Activated CD4-positive, alpha-beta T cell treated with anti-CD3 and anti-CD28 coated beads for 1 hour (primary cell): ENCODE results near the gene NUAK2.
"Not testable (repeated sequence)": the region's sequence is repeated elsewhere in the genome, so short reads cannot be mapped to it uniquely, and the experiment has no call there.

Experiments
- DNase-seq: peaks from one replicate; pipeline ENCODE4 v3.0.0-alpha.2; 2020

NUAK2 gene

DNA sequence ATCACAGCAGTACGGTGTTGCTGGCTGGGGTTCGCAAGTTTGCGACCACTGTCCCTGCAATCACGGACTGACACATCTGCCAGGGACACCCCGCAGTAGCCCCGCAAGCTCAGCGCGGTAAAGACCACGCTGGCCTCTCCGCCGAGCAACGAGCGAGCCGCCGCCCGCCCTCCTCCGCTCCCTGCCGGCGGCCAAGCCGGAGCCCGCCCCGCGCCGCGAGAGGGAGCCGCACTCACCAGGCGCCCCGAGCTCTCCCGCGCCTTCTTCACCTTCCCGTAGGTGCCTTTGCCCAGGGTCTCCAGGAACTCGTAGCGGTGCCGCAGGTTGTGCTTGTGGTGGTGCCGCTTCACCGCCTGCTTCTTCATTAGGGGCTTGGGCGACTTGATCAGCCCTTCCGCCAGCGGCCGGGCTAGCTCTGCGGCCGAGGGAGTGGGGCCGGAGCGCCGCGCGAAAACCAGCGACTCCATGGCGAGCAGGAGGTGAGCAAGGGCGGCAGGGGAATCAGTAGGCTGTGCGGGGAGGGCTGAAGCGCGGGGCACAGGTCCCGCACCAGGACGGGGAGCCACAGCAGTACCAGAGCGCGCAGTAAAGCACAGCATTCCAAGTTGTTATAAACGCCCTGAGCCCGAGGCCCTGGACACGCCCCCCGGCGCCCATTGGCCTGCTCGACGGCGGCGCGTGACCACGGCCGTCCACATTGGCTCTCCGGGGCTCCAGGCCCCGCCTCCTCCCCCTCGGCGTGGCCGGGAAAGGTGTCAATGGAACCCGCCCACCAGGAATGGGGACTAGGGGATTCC, at the start of gene NUAK2:
Gene NUAK2 (minus strand): TSS at position 584 of the 797 bp plus-strand sequence. CDS start 117 bp downstream, at position 467.
- DNase-seq, result peak; percentile 75

DNA sequence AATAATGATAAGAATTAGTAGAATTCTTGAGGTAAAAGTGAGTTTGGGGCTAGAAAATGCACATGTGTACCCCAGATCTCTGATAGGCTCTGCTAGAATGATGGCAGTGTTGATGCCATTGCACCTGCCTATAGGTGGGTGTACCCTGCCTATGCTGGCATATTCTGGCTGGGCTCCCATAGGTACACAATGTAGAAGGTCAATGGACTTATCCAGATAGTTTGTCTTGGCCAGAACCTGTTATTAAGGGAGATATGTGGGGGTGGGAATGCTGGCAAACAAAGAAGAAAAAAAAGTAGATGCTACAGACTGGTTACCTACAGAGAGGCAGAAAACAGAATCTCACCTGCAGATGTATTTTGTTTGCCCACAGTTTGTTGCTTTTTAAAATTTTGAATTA, 49.2 kb upstream of the NUAK2 start:
- DNase-seq, result no peak

DNA sequence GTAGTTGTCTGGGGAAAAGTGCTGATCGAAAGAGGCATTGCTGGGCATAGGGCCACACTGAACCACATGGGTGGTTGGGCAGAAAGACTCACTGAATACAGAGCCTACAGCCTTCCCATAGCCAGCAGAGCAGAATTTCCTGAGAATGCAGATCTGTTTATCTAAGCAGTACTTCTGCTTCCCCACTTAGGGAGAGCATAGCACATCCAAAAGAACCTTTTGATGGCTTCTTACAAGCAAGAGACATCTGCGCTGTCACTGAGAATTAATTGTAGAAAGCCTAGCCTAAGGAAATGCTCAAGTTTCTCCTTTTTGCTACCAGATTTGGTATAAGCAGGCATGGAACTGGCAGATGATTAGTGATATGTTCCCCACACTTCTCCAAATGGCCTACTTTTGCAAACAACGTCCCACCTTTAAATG, 48.2 kb upstream of the NUAK2 start:
- DNase-seq, result no peak

DNA sequence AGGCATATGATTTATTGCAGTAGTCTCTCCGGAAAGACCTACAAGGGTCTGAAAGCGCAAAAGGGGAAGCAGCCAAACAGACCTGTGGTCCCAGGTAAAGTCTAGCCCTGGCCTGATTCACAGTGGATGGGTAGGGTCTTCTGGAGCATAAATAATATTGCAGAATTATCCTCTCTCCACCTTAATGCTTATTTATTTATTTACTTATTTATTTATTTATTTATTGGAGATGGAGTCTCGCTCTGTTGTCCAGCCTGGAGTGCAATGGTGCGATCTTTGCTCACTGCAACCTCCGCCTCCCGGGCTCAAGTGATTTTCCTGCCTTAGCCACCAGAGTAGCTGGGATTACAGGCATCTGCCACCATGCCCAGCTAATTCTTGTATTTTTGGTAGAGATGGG, 46.9 kb upstream of the NUAK2 start:
- DNase-seq, result no peak

DNA sequence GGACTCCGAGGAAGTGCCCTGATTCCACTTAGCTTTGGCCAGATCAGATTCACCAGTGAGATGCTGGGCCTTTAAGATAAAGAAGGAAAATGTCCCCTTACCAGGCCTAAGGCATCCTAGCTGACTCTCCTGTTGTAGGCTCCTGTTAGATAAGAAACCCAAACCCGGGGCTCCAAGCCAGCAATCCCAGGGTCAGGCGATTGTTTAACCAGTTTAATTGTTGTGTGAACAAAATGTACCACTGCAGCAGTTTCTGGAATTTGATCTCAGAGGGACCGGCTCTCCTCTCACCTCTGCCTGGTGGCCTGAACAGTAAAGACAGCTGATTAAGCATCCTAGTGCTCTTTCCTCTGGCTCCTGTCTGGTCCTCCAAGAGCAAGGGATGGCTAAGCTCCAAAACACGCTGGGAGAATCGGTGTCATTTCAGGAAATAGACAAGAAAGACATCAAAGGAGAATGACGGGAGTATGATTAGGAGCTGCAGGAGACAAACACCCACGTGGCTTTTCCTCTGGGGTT, 44.5 kb upstream of the NUAK2 start:
- no peak for DNase-seq

DNA sequence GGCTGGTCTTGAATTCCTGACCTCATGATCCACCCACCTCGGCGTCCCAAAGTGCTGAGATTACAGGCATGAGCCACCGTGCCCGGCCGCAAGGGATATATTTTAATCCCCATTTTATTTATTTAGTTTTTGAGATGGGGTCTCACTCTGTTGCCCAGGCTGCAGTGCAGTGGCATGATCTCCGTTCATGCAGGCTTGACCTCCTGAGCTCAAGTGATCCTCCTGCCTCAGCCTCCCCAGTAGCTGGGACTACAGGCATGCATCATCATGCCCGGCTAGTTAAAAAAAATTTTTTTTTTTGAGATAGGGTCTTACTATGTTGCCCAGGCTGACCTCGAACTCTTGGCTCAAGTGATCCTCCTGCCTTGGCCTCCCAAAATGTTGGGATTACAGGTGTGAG, 43.5 kb upstream of the NUAK2 start:
- DNase-seq, result not testable (repeated sequence)

DNA sequence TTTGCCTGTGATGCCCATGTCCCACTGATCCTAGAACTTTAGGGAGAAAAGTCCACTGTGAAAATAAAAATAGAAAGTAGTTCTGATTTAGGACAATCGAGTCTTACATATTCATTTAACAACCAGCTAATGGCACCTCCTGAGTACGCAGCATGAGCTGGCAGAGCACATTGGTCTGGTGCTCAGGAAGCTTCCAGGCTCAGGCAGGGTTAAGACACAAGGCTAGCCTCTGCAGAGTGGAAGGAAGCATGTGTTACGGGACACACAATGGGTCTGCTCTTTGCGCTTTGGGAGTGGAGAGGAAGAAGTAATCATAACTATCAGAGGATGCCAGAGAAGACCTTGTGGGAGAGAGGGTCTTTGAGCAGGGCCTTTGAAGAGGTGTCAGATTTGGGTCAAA, 39.3 kb upstream of the NUAK2 start:
- DNase-seq, result no peak

DNA sequence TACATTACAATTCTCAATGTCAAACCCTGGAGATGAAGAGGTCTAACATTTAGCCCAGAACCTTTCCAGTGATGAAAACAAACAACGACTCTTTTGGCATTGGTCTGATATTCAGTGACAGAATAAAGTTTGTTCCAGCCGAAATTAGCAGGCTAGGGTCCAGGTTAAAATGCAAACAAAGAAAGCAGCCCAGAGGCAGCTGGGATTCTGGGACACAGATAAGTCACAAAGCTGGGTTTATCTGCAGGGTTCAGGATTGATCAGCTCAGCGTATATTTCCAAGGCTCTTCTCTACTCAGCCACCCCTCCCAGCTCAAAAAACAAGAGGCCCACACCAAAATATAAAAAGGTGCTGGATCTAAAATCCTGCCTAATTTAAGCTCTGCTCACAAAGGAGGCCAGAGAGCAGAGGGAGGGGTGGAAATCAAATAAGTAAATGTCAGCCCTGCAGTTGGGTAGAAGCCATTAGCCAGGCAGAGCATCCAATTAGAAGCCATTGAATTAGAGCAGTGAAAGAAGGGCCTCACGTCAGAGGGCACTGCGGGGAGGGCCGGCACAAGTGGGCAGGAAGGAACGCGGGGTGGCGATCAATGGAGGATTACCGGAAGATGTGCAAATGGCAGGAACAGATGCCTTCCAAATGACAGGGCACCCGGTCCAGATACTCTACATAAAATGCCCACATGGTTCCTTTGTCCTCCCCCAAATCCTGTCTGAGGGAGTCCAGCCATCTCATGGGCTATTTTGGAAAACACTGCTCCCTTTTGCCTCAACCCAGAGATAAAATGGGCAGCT, 38.4 kb upstream of the NUAK2 start:
- DNase-seq, result no peak

DNA sequence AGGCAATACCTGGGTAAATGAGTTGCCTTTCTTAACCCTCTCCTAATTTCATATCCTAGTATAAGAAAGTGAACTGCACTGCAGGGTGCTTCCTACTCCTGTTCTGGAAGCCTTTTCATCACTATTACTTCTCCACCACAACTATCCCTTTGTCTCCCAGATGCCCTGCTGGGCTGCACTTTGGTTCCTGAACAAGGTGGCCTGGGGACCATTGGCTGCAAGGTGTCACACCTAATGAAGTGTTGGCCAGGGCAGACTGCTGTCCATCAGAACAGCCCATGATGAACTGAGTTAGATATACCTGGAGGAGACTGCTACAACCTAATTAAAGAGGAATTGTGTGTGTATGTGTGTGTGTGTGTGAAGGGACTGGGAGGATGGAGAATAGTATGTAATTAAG, 37.0 kb upstream of the NUAK2 start:
- DNase-seq, result no peak

DNA sequence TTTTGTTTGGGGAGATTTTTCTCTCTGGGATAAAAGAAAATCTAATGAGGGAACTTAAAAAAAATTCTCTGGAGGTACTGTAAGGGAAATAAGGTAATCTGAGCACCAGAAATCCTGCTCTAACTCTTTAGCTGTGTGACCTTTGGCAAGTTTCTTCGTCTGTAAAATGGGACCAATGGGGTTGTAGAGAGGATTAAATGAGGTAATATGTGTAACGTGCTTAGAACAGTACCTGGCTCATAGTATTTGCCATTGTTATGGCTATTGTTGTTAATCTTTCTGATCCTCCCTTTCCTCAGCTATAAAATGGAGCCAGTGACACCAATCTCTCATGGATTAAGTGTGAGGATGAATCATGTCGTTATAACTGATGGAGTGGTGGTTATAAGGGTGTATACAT, 36.0 kb upstream of the NUAK2 start:
- DNase-seq, result no peak

DNA sequence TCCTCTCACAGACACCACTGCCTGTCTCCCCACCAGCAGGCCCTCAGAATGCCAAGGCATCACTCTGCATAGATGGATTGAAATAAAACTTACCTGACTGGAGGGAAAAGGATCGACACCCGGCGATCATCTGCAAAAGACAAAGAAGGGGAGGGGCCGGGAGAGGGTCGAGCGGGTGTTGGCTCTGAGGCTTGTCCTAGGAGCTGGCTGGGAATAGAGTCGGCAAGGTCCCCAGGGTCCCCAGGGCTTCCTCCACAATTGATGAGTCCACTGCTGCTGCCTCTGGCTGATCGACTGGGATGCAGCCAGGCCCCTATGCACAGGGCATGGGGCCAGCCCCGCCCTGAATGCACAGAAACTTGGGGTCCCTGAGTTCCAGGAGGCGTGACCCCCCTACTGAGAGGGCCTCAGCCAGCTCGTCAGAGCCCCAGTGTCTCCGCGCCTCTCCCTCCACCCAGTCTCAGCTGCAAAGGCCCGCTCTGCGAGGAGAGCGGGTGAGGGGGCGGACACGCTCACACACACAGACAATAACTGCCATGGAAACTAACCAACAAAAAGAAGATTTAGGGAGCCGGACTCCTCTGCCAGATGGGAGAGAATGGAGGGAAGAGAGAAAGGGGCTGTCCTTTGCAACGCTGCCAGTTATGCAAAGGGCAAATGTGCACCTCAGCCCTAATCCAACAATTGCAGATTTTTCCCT, 35.0 kb upstream of the NUAK2 start, which contains the start of gene KLHDC8A:
Gene KLHDC8A (minus strand): TSS at position 483 of the 700 bp plus-strand sequence. CDS start 13,318 bp downstream, outside the sequence.
- DNase-seq, result no peak

DNA sequence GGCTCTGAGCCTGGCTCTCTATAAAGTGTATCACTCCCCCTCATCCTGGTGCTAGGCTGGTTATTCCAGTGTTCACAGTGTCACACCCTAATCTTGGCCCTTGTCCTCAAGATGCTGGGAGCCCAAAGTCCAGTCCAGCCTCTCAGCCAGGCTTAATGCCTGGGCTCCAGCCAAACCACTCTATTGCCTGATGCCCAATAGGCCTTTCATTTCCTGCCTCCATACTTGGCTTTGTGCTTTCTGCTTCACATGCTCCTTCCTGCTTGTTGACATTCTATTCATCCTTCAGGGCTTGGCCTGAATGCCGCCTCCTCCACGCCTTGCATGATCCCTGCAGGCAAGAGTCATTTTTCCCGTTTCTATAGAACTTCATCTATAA, 33.5 kb upstream of the NUAK2 start:
- no peak for DNase-seq

DNA sequence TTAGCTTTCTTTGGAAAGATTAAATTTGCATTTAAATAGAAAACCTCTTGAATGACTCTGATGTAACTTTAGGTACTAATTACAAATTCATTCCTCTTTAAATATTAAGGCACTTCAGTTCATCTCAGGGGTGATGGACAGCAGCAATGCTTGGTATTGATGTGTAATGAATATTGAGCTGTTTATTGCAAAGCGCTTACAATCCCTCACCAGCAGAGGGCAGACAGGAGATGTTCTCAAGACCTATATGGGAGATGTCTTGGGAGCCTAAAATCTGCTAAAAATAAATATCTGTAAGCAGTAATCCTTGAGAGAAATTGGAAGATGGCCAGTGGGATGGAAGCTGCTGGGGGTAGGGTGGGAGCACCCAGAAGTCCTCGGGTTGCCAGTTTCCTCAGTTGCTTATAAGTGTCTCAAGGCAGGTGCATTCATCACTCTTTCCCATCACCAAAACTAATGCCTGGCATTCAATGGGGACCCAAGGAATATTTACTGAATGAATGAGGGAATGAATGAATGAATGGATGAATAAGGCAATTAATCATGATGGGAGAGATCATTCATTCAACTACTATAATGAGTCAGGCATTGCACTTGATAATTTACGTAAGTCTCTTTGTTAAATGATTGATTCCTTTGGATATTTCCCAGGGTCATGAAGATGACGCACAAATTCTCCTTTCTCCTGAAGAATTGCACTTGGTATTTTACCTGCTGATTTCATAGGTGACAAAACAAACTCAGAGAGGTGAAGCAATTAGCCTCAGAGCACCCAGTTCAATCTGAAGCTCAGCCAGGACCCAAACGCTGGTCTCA, 32.9 kb upstream of the NUAK2 start:
- DNase-seq, result peak; percentile 26

DNA sequence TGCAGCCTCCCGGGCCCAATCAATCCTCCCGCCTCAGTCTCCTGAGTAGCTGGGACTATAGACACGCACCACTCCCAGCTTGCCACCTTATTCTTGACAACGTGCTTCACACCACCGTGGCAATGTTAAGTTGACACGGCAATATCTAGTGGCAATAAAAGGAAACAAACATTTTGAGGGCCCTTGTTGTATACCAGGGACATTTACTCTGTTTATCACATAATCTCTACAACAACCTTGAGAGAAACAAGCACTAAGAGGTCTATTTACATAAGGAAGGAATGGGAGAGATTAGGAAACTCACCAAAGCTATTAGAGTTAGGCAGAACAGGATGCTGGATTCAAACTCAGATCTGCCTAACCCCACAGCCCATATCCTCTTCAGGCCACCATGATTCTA, 32.1 kb upstream of the NUAK2 start:
- no peak for DNase-seq

DNA sequence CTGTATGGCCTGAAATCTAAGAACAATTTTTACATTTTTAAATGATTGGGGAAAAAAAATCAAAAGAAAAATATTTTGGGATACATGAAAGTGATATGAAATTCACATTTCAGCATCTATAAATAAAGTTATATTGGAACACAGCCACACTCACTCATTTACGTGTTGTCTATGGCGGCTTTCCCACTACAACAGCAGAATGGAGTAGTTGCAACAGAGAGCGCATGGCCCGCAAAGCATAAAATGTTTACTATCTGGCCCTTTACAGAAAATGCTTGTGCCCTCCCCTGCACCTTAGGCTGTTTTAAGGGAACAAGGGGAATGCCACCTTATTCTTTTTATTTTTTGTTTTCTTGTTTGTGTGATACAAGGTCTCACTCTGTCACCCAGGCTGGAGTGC, 31.6 kb upstream of the NUAK2 start:
- no peak for DNase-seq

DNA sequence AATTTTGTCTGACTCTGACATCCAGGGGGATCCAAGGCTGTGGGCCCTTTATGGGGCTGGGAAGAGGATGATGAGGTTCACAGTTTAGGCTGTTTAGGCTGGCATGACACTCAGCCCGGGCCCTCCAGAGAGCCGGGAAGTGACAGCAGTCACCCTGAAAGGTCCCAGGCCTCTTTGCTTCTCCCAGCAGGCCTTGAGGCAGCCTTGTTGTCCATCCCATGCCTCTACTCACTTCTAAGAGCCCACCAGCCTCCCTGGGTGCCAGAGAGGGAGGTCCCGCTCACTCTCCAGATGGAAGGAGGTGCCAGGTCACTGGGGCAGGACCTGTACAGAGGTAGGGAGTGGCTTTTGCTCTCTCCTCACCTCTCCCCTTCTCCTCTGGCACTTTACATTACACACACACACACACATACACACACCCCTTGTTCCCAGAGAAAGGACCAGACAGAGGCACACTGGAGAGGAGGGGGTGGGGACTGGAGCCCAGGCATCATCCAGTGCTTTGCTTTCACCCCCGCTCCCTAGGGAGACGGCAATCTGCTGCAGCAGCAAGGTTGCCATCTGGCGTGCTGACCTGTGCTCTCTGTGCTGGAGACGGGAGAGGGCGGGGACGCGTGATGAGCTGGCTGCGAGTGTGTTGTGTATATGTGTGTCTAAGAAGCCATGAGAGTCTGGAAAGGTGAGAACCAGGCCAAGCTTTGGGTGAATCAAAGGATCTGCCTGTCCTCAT, 30.6 kb upstream of the NUAK2 start:
- no peak for DNase-seq

DNA sequence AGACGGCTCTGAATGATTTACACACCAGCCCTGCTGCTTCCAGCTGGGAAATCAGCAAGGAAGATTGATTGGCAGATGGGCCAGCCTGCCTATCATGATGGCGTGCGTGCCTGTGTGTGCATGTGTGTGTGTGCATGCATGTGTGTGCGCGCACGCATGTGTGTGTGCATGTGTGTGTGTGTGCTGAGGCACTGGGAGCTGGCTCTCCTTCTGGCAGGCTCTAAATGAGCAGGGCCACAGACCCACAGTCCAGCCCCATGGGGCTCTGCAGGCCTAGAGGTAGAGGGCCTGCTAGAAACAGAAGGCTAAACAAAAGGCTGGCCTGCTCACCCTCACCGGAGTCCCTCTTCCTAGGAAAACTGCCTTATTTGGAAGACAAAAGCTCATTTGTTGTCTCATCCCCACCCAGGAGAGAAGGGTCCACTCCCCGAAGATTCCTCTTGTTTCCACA, 29.2 kb upstream of the NUAK2 start:
- DNase-seq, result no peak

DNA sequence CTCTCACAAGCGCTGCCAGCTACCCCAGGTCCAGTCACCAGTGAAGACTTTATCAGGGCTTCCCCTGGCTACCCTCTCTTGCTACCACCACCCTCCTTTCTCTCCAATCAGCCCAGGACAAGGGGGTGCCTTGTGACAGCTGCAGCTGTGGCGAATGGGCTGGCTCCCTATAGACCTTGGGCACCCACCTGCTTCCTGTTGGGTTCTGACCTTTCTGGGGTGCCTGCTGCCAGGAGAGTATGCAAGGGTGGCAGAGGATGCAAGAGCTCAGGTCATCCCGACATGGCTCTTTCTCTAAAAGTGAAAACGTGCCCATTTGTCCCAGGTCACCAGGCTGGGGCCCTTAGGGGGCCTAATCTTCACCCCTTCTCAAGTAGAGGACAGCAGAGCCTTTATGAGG, 28.6 kb upstream of the NUAK2 start:
- DNase-seq, result no peak

DNA sequence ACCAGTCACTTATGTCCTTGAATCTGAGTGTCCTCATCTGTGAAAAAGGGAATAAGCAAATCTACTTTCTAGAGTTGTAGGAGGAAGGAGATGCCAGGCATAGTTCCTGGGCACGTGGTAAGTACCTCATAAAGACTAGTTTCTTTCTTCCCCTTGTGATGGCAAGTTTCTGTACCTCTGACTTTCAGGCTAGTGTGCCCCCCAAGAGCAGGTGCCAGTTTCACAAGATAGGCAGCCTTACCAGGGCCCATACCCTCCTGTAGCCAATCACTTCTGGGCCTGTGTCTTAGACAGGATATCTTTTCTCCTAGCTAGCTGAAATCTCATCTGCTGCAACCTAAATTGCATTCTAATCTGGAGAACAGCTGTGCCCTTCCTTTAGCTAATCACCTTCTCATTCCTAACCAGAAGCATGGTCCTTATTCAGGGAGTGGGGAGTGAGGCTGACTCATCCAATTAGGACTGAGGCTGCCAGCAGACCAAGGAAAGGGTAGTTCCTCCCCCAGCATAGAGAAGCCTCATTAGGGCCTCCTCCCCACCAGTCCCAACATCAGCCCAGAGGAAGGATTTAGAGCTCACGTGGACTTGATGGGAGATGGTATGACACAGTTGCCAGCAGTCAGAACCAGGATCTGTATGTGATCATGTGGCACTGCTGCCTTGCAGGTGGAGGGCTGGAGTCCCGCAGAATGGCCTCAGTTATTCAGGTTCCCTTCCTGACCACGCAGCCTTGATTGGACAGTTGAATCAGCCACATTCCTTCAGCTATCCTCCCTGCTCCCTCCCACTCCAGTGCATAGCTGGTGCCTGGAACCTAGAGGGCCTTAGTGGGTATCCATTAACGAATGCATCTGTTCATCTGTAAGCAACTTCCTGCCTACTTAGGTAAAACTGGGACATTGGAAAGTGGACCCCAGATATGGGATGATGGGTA, 27.3 kb upstream of the NUAK2 start:
- no peak for DNase-seq

DNA sequence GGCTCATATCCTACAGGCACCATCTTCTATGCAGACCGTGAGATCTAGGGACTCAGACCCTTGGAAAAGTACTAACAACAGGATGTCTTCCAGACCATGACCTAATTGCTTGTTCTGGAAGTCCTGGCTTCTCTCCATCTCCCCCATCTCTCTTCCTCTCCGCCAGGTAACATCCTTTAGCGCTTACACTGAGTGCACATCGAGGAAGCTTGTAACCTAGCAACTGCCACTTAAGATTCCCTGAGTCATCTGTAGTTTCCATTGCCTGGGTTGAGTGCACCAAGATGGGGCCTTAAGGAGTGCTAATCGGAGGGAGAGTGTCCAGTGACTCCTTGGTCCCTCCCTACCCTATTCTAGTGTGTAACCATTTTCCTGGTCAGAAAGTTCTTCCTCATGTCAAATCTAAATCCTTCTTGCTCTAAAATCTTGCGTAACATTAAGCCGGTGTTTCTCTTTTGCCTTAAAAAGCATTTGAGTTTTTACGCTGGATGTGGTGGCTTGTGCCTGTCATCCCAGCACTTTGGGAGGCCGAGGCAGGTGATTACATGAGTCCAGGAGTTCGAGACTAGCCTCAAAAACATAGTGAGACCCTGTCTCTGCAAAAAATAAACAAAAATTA, 25.5 kb upstream of the NUAK2 start:
- DNase-seq, result no peak
